HUES48 (cell line): Measurements from ENCODE around the gene ZNF438.
"Not testable (repeated sequence)": the region's sequence is repeated elsewhere in the genome, so short reads cannot be mapped to it uniquely, and the experiment has no call there.

Experiments used
- H3K27ac ChIP-seq: one replicate; pipeline ENCODE4 v1.7.0; 2013; ENCODE audit warnings: low read depth, low read length, inconsistent platforms
- H3K27me3 ChIP-seq: 2 replicates; pipeline ENCODE4 v1.6.1; 2013; ENCODE audit warnings: mild to moderate bottlenecking, low read length; ENCODE audit not compliant: control insufficient read depth, insufficient read depth
- H3K36me3 ChIP-seq: 2 replicates; pipeline ENCODE4 v1.6.1; 2013; ENCODE audit warnings: low read length; ENCODE audit not compliant: control insufficient read depth, insufficient read depth
- H3K4me1 ChIP-seq: 2 replicates; pipeline ENCODE4 v1.6.1; 2013; ENCODE audit warnings: mild to moderate bottlenecking, low read length; ENCODE audit not compliant: control insufficient read depth, insufficient read depth
- H3K4me3 ChIP-seq: 2 replicates; pipeline ENCODE4 v1.5.1; 2013; ENCODE audit warnings: mild to moderate bottlenecking, low read depth, low read length
- H3K9ac ChIP-seq: 2 replicates; pipeline ENCODE4 v1.6.1; 2013; ENCODE audit warnings: mild to moderate bottlenecking, low read depth, low read length, moderate library complexity
- H3K9me3 ChIP-seq: 2 replicates; pipeline ENCODE4 v1.6.1; 2013; ENCODE audit warnings: low read length; ENCODE audit not compliant: control insufficient read depth, insufficient read depth

Gene ZNF438

DNA sequence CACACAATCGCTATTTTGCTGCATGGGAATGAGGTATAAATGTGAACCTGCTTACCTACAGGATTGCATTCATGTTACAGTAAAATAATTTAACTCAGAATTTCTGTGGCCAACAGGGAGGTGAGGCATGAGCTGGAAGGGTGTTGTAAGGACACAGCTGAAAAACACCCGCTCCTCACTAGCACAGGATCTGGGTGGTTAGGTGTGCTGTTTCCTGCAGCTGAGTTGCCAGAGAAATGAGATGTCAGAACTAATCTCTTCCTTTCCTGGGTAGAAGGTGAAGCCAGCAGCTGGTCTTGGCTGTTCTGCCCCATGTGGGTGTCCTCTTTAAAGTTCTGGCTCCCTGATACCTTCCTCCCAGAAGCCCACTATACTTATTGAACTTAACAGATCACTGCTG lies 39.0 kb upstream of the ZNF438 start:
- H3K36me3 ChIP-seq = no peaks in the 10 kb centered on the region
- no peak overlapping the region for H3K27ac ChIP-seq
- peaks cover 27% of the 10 kb centered on the region for H3K4me1 ChIP-seq
- H3K9me3 ChIP-seq = no peaks in the 10 kb centered on the region
- no peak overlapping the region for H3K4me3 ChIP-seq
- H3K27me3 ChIP-seq = no peaks in the 10 kb centered on the region
- H3K9ac ChIP-seq = no peak overlapping the region

GRCh38 chr10:31070025-31070424 lies 38.4 kb upstream of the ZNF438 start:
- no peak overlapping the region for H3K27ac ChIP-seq
- H3K4me1 ChIP-seq = peaks cover 27% of the 10 kb centered on the region
- no peak overlapping the region for H3K9ac ChIP-seq

GRCh38 chr10:31069411-31069810 lies 37.7 kb upstream of the ZNF438 start:
- no peak overlapping the region for H3K27ac ChIP-seq
- no peak overlapping the region for H3K4me3 ChIP-seq
- no peaks in the 10 kb centered on the region for H3K36me3 ChIP-seq
- H3K9ac ChIP-seq = no peak overlapping the region
- no peaks in the 10 kb centered on the region for H3K9me3 ChIP-seq
- no peaks in the 10 kb centered on the region for H3K27me3 ChIP-seq
- H3K4me1 ChIP-seq = peaks cover 23% of the 10 kb centered on the region

More at GRCh38 chr10:31070025-31070424, 38.4 kb upstream of the ZNF438 start:
- Histone ChIP-seq H3K4me3 (no peak overlapping the region), H3K9me3 (no peaks in the 10 kb centered on the region), H3K36me3 (no peaks in the 10 kb centered on the region), H3K27me3 (no peaks in the 10 kb centered on the region)

- Histone ChIP-seq H3K9ac (no peak overlapping the region), H3K4me3 (no peak overlapping the region), H3K27me3 (no peaks in the 10 kb centered on the region), H3K4me1 (no peaks in the 10 kb centered on the region), H3K36me3 (no peaks in the 10 kb centered on the region), H3K9me3 (no peaks in the 10 kb centered on the region), H3K27ac (no peak overlapping the region)
Observed at GRCh38 chr10:31064348-31064747, 32.7 kb upstream of the ZNF438 start.

GRCh38 chr10:31063841-31064240 lies 32.2 kb upstream of the ZNF438 start:
- no peak overlapping the region for H3K9ac ChIP-seq
- no peak overlapping the region for H3K27ac ChIP-seq
- no peaks in the 10 kb centered on the region for H3K36me3 ChIP-seq

GRCh38 chr10:31062856-31063255 lies 31.2 kb upstream of the ZNF438 start:
- no peaks in the 10 kb centered on the region for H3K9me3 ChIP-seq
- H3K4me3 ChIP-seq = no peak overlapping the region
- H3K27me3 ChIP-seq = no peaks in the 10 kb centered on the region
- H3K36me3 ChIP-seq = no peaks in the 10 kb centered on the region
- H3K9ac ChIP-seq = no peak overlapping the region
- no peaks in the 10 kb centered on the region for H3K4me1 ChIP-seq
- H3K27ac ChIP-seq = no peak overlapping the region

More at GRCh38 chr10:31063841-31064240, 32.2 kb upstream of the ZNF438 start:
- Histone ChIP-seq H3K27me3 (no peaks in the 10 kb centered on the region), H3K4me1 (no peaks in the 10 kb centered on the region), H3K9me3 (no peaks in the 10 kb centered on the region), H3K4me3 (no peak overlapping the region)

GRCh38 chr10:31061941-31062340 lies 30.3 kb upstream of the ZNF438 start:
- Histone ChIP-seq H3K27me3 (no peaks in the 10 kb centered on the region), H3K27ac (no peak overlapping the region), H3K4me1 (no peaks in the 10 kb centered on the region), H3K9ac (no peak overlapping the region), H3K4me3 (no peak overlapping the region), H3K9me3 (no peaks in the 10 kb centered on the region), H3K36me3 (no peaks in the 10 kb centered on the region)

- H3K9me3 ChIP-seq = no peaks in the 10 kb centered on the region
Observed at GRCh38 chr10:31058795-31059703, 27.4 kb upstream of the ZNF438 start.

DNA sequence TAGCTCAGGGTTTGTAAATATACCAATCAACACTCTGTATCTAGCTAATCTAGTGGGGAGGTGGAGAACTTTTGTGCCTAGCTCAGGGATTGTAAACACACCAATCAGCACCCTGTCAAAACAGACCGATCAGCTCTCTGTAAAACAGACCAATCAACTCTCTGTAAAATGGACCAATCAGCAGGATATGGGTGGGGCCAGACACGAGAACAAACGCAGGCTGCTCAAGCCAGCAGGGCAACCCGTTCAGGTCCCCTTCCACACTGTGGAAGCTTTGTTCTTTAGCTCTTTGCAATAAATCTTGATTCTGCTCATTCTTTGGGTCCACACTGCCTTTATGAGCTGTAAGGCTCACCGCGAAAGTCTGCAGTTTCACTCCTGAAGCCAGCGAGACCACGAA lies 25.0 kb upstream of the ZNF438 start:
- not testable (repeated sequence) for H3K9ac ChIP-seq, H3K9me3 ChIP-seq, H3K36me3 ChIP-seq, H3K27me3 ChIP-seq, H3K4me1 ChIP-seq, H3K27ac ChIP-seq, H3K4me3 ChIP-seq

More at GRCh38 chr10:31058795-31059703, 27.4 kb upstream of the ZNF438 start:
- Histone ChIP-seq H3K4me1 (no peaks in the 10 kb centered on the region), H3K9ac (no peak overlapping the region), H3K36me3 (no peaks in the 10 kb centered on the region), H3K4me3 (no peak overlapping the region), H3K27ac (no peak overlapping the region), H3K27me3 (no peaks in the 10 kb centered on the region)

GRCh38 chr10:31055573-31056251 lies 24.0 kb upstream of the ZNF438 start:
- no peak overlapping the region for H3K9ac ChIP-seq
- no peaks in the 10 kb centered on the region for H3K27me3 ChIP-seq

GRCh38 chr10:31051703-31052102 lies 20.0 kb upstream of the ZNF438 start:
- Histone ChIP-seq H3K27me3 (no peaks in the 10 kb centered on the region), H3K9me3 (no peaks in the 10 kb centered on the region; the same call in 1 of the 2 replicates), H3K36me3 (no peaks in the 10 kb centered on the region), H3K9ac (no peak overlapping the region), H3K4me3 (no peak overlapping the region), H3K4me1 (no peaks in the 10 kb centered on the region), H3K27ac (no peak overlapping the region)

More at GRCh38 chr10:31055573-31056251, 24.0 kb upstream of the ZNF438 start:
- Histone ChIP-seq H3K36me3 (no peaks in the 10 kb centered on the region), H3K4me1 (no peaks in the 10 kb centered on the region), H3K9me3 (no peaks in the 10 kb centered on the region; the same call in 1 of the 2 replicates), H3K27ac (no peak overlapping the region), H3K4me3 (no peak overlapping the region)
